ENCODE results near the gene TMEM260.

The TMEM260 gene

DNA sequence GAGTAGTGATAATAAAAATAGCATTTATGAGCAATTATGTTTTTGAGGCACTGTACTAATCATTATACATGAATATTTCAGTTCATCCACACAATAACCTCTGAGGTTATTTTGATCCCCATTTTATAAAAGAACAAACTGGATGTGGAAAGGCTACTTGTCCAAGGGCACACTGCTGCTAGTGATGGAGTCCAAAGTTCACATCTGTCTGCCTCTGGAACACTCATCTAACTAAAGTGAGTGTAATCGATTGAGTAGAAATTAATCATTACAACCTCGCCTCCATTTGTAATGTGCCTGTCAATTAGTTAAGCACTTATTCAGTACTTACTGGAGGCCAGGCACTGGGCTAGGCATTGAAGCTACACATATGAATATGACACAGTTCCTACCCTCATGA lies 55.4 kb downstream of the TMEM260 start:
- Histone ChIP-seq H3K9me3 (ENCODE audit: control insufficient read depth, insufficient read depth, low read length) (no peaks in the 10 kb centered on the region; the same call in 1 of the 2 replicates), H3K36me3 (ENCODE audit: insufficient read depth, low read length) (peaks cover 26% of the 10 kb centered on the region), H3K9ac (ENCODE audit: low read depth, low read length) (no peak overlapping the region), H3K4me1 (ENCODE audit: insufficient read depth, low read length) (no peaks in the 10 kb centered on the region)

DNA sequence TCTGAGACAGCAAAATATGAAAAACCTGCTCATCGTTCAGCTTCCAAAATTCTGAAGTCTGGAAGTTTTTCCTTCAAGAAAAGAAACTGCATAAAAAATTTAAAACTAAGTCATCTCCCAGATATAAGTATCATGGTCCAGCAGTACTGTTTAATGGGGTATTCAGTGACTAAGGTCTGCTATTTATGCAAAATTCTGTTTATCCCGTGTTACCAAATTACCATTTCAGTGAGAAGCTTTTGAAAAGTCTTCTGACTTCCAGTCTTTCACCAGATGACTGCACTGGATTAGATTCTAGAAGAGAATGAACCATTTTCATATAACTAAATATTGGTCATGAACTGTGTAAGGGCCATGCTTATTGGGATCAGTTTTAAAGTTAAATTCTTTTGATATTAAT lies 67.9 kb downstream of the TMEM260 start:
- Histone ChIP-seq H3K9me3 (ENCODE audit: control insufficient read depth, insufficient read depth, low read length) (no peaks in the 10 kb centered on the region), H3K9ac (ENCODE audit: low read depth, low read length) (no peak overlapping the region), H3K36me3 (ENCODE audit: insufficient read depth, low read length) (no peaks in the 10 kb centered on the region), H3K4me1 (ENCODE audit: insufficient read depth, low read length) (peaks cover 10% of the 10 kb centered on the region; the same call in 1 of the 2 replicates)

DNA sequence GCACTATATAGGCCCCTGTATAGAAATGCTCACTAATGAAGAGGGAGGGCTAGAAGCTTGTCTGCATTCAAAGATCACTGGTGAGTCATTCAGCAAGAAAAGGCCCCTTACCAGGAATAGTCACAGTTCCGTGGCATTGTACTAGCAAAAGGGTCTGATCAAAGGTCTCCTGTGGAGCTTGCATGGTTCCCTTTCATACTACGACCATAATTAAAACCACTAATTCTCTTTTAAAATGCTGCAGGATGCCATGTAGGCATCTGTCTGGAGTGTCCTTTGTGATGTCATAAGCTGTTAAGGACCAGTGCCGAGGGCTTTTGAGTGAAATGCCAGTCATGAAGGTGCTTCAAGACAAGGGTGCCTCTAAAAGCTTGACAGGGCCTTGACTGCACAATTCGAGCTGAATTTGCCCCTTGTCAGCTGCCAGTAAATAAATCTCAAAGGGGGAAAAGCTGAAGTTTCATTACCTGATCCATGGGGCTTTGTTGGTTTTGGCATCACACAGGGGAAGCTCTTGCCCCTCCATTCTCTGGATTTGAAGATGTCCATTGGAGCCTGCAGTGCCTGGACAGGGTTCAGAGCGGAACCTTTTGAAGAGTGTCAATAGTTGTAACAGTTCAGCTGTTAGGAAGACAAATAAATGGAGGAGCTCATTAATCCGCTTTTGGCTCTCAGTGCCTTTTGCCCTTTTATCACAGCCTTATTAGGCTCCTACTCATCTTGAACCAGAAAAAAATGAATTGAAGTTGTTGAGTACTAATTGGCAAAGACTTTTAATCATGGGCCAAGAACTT lies 69.1 kb downstream of the TMEM260 start:
- Histone ChIP-seq H3K36me3 (ENCODE audit: insufficient read depth, low read length) (no peaks in the 10 kb centered on the region), H3K9me3 (ENCODE audit: control insufficient read depth, insufficient read depth, low read length) (no peaks in the 10 kb centered on the region), H3K4me1 (ENCODE audit: insufficient read depth, low read length) (peaks cover 10% of the 10 kb centered on the region; the same call in 1 of the 2 replicates), H3K9ac (ENCODE audit: low read depth, low read length) (no peak overlapping the region)

DNA sequence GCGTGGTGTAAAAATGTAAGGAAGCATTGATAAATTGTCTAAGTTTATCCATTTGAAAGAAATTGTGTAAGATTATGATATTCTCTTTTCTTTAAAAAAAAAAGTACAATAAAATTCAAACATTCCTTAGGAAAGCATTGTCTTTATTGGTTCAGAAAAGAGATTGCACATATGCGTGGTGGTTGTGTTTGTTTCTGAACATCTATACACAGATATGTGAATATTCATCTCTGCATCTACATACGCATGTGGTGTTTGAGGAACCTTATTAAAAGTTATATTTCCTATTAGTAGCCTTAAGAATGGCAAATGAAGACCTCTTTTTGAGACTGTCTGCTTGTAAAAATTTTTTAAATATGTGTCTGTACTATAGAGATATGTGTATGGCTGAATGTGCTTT lies 69.8 kb downstream of the TMEM260 start:
- Histone ChIP-seq H3K9ac (ENCODE audit: low read depth, low read length) (no peak overlapping the region), H3K4me1 (ENCODE audit: insufficient read depth, low read length) (peaks cover 10% of the 10 kb centered on the region; the same call in 1 of the 2 replicates), H3K9me3 (ENCODE audit: control insufficient read depth, insufficient read depth, low read length) (no peaks in the 10 kb centered on the region), H3K36me3 (ENCODE audit: insufficient read depth, low read length) (no peaks in the 10 kb centered on the region)

DNA sequence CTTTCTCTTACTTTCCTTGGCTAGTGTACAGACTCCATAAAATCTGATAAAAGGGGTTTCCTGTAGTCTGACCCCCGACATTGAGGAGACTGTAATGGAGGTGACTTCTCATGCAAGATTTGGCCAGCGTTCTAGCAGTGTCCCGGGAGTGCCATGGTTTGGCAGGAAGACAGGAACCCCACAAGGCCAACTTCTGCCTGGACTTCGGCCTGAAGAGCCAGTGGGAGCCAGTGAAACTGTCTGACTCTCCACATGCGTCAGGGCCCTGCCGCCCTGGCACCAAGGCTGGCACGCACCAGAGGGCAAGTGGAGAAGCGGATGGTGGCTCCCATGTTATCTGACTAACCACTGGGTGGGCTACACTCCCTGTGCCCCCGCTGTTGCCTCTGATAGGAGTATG lies 70.5 kb downstream of the TMEM260 start:
- H3K36me3 ChIP-seq (ENCODE audit: insufficient read depth, low read length), result no peaks in the 10 kb centered on the region
- peaks cover 10% of the 10 kb centered on the region; the same call in 1 of the 2 replicates for H3K4me1 ChIP-seq (ENCODE audit: insufficient read depth, low read length)
- no peaks in the 10 kb centered on the region for H3K9me3 ChIP-seq (ENCODE audit: control insufficient read depth, insufficient read depth, low read length)
- no peak overlapping the region for H3K9ac ChIP-seq (ENCODE audit: low read depth, low read length)

DNA sequence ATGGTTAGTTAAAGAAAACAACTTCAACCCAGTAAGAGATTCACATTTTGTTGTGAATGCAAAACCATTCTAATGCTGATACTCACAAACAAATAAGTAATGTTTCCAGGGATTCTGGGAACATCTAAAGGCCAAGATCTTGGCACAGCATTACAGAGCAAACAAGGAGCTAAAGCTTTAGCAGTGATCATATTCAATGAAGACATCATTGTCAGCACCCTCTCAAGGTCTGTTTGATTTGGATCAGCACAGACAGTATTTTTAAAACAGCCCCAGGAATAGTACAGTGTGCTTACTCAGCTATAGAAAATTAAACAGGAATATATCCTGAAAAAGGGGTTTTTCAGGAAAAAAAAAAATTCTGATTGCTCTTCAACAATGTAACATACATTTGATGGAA lies 71.4 kb downstream of the TMEM260 start:
- Histone ChIP-seq H3K36me3 (ENCODE audit: insufficient read depth, low read length) (no peaks in the 10 kb centered on the region), H3K4me1 (ENCODE audit: insufficient read depth, low read length) (peaks cover 10% of the 10 kb centered on the region; the same call in 1 of the 2 replicates), H3K9ac (ENCODE audit: low read depth, low read length) (no peak overlapping the region), H3K9me3 (ENCODE audit: control insufficient read depth, insufficient read depth, low read length) (no peaks in the 10 kb centered on the region)

DNA sequence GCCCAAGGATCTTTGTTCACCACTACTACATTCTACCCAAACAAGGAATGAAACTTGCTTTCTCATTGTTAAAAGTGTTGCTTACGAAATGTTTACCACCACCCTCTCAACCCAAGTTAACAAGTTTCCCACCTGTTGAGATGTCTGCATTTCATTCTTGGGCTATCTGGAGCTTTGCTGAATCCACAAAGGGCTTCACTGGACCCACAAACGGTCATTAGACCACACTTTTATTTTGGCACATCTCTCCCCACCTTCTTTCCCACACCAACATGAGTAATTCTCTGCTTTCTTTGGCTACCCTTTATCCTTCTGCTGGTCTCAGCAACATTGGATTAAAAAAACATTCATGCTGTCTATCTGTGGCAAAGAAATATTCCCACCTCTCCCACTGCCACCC lies 78.0 kb downstream of the TMEM260 start:
- Histone ChIP-seq H3K4me1 (ENCODE audit: insufficient read depth, low read length) (peaks cover 10% of the 10 kb centered on the region), H3K36me3 (ENCODE audit: insufficient read depth, low read length) (no peaks in the 10 kb centered on the region), H3K9ac (ENCODE audit: low read depth, low read length) (no peak overlapping the region), H3K9me3 (ENCODE audit: control insufficient read depth, insufficient read depth, low read length) (no peaks in the 10 kb centered on the region)

DNA sequence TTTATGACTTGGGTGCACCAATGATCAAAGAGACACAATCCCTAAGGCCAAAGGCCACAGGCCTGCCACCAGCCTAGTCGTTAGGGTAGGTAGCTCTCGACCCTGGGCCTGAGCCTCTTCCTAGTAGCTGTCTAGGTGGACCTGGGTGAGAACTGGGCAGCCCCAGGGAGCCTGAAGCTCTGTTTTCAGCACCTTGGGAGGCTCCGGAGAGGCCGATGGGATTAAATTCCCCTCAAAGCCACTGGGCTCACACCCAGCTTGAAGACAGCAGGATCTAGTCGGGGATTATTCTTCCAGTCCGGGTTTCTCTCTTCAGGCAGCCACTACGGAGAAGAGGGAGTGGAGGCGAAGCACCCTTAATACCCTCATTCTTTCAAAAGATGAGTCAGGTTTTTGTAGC lies 79.8 kb downstream of the TMEM260 start:
- H3K36me3 ChIP-seq (ENCODE audit: insufficient read depth, low read length), result no peaks in the 10 kb centered on the region
- H3K4me1 ChIP-seq (ENCODE audit: insufficient read depth, low read length), result peaks cover 10% of the 10 kb centered on the region
- no peak overlapping the region for H3K9ac ChIP-seq (ENCODE audit: low read depth, low read length)
- H3K9me3 ChIP-seq (ENCODE audit: control insufficient read depth, insufficient read depth, low read length), result no peaks in the 10 kb centered on the region

DNA sequence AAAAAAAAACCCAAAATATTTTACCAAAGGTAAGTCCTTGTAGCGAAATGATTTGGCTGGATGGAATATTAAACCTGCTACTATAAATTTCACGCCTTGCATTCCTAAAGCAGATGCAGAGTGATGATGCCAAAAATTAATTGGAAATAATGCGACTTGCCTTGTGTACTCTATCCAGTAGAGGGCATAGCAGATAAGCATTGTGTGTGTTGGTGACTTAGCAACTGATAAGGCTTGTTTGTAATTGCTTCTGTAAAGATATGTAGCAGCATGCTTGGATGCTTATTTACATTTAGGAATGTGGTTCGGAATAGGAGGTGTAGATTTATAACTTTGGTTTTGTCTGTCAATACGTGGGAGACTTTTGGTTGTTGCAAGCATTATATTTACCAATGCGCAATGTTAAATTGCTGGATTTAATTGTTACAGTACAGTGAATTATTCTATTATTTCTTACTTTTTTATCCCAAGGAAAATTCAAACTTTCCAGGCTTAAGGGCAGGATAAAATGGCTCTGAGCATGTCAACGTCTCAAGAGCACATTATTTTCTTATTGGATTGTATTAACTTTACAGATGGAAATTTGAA lies 80.5 kb downstream of the TMEM260 start:
- H3K36me3 ChIP-seq (ENCODE audit: insufficient read depth, low read length), result no peaks in the 10 kb centered on the region
- H3K9me3 ChIP-seq (ENCODE audit: control insufficient read depth, insufficient read depth, low read length), result no peaks in the 10 kb centered on the region
- peaks cover 10% of the 10 kb centered on the region for H3K4me1 ChIP-seq (ENCODE audit: insufficient read depth, low read length)
- H3K9ac ChIP-seq (ENCODE audit: low read depth, low read length), result no peak overlapping the region

DNA sequence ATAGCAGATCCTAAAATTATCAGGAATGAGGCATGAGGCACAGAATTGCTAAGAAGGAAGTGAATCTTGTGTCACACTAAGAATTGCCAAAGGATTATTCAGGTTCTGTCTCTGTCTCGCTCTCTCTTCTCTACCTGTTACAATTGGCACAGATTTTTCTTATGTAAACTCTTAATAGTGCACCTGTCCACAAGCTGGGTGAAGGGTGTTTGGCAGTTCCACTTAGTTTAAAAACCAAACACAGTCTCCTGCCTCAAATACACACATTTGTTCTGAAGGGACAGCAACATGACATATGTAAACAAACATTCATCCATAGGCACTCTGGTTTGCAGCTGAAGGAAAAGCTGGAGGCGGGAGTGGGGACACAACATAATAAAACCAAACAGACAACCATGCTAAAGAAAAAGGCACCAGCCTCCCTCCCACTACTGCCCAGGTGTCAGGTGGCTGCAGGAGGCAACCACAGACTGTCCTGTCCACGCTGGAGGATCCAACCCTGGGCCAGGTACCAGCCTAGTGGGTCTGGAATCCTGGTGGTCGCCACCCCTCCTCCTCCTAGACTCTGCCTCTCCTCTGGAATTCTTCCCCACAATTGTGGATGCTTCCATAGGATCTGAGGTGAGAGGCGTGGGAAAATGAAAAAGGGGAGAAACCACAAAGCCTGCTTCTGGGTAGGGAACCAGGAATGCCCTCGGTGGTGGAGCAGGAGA lies 81.2 kb downstream of the TMEM260 start:
- Histone ChIP-seq H3K4me1 (ENCODE audit: insufficient read depth, low read length) (peaks cover 10% of the 10 kb centered on the region), H3K9me3 (ENCODE audit: control insufficient read depth, insufficient read depth, low read length) (peaks cover 5% of the 10 kb centered on the region; the same call in 1 of the 2 replicates), H3K9ac (ENCODE audit: low read depth, low read length) (no peak overlapping the region), H3K36me3 (ENCODE audit: insufficient read depth, low read length) (no peaks in the 10 kb centered on the region)

DNA sequence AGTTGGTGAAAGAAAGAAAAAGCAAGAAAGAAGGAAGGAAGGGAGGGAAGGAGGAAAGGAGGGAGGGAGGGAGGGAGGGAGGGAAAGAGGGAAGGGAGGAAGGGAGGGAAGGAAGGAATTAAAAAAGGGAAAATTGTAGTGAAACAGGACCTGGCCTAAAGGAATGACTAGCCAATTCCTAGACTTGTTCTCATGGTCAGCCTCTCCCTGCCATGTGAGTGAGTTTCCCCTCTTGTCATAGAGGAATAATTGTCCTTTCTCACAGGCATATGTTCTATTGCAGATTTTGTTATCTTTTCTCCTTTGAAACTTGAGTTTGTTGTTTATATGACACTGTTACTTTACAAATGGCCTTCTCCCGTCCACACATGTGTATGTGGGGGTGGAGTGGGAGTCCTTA lies 81.9 kb downstream of the TMEM260 start:
- peaks cover 10% of the 10 kb centered on the region for H3K4me1 ChIP-seq (ENCODE audit: insufficient read depth, low read length)
- H3K36me3 ChIP-seq (ENCODE audit: insufficient read depth, low read length), result no peaks in the 10 kb centered on the region
- H3K9ac ChIP-seq (ENCODE audit: low read depth, low read length), result no peak overlapping the region
- peaks cover 7% of the 10 kb centered on the region; the same call in 1 of the 2 replicates for H3K9me3 ChIP-seq (ENCODE audit: control insufficient read depth, insufficient read depth, low read length)

DNA sequence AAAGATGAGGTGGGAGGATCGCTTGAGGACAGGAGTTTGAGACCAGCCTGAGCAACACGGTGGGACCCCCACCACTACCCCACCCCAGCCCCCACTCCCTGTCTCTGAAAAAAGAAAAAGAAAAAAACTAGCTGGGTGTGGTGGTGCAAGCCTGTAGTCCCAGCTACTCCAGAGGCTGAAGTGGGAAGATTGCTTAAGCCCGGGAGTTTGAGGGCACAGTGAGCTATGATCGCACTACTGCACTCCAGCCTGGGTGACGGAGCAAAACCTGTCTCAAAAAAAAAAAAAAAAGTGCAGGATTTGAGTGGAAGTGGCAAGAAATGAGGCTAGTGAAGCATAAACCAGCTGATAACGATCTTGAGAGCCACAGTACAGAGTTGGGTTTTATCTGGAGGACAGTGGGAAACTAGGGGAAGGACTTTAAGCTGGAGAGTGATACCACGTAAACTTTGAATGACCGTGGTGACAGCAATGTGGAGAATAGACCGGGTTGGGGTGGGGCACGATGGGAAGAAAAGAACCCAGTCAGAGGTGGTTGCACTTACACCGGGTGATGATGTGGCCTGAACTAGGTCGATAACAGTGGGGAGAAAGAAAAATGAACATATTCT lies 85.3 kb downstream of the TMEM260 start:
- Histone ChIP-seq H3K9ac (ENCODE audit: low read depth, low read length) (no peak overlapping the region), H3K4me1 (ENCODE audit: insufficient read depth, low read length) (peaks cover 5% of the 10 kb centered on the region; the same call in 1 of the 2 replicates), H3K9me3 (ENCODE audit: control insufficient read depth, insufficient read depth, low read length) (peaks cover 13% of the 10 kb centered on the region; the same call in 1 of the 2 replicates)

DNA sequence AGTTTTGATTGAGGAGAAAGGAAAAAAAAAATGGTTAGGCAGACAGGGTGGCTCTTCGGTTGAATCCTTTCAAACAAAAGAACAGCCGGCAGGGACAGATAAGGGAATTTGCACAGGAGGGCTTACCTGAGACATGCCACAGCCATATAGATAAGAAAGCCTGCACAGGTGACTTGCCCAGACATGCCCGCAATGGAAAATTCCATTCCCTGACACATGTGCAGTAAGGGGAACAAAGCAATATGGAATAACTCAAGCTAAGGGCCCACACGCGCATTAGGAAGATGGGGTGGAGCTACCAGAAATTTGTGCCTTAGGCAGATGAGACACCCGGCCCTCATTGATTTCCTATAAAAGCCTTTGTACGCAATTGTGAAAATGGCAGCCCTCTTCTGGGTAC lies 86.7 kb downstream of the TMEM260 start:
- Histone ChIP-seq H3K9me3 (ENCODE audit: control insufficient read depth, insufficient read depth, low read length) (peaks cover 13% of the 10 kb centered on the region; the same call in 1 of the 2 replicates), H3K9ac (ENCODE audit: low read depth, low read length) (no peak overlapping the region), H3K4me1 (ENCODE audit: insufficient read depth, low read length) (0 out of 2 replicates have a peak, but pooled peaks cover under 1% of the 10 kb centered on the region), H3K36me3 (ENCODE audit: insufficient read depth, low read length) (no peaks in the 10 kb centered on the region)

More for the DNA sequence above, 85.3 kb downstream of the TMEM260 start:
- no peaks in the 10 kb centered on the region for H3K36me3 ChIP-seq (ENCODE audit: insufficient read depth, low read length)

DNA sequence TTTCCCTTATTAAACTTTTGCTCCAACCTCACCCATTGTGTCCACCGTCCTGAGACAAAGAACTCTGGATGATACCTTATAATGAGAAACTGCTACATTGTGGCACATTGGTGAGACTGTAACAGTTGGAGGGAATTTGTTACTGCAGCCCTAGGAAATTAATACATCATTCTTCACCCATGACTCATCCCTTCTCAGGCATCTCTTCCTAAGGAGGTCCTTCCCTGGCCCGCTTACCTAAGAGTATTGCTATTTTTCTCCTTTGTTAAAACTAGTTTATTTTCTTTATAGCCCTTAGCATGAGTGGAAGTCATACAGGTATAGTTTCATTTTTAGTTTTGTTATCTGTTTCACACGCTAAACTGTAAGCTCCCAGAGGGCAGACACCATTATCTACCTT lies 87.1 kb downstream of the TMEM260 start:
- Histone ChIP-seq H3K9ac (ENCODE audit: low read depth, low read length) (no peak overlapping the region; the same call in 1 of the 2 replicates), H3K4me1 (ENCODE audit: insufficient read depth, low read length) (no peaks in the 10 kb centered on the region), H3K36me3 (ENCODE audit: insufficient read depth, low read length) (no peaks in the 10 kb centered on the region), H3K9me3 (ENCODE audit: control insufficient read depth, insufficient read depth, low read length) (peaks cover 13% of the 10 kb centered on the region; the same call in 1 of the 2 replicates)
